Measurements from ENCODE around the gene PCSK1.

- TF ChIP-seq CTCF (IDR thresholded peaks at IDR 0.05) = no peak
- TF ChIP-seq POLR2A (IDR thresholded peaks at IDR 0.05) = no peak
- TF ChIP-seq EP300 (IDR thresholded peaks at IDR 0.05; ENCODE audit: low read depth) = no peak
Observed at GRCh38 chr5:96459313-96460121, 26.5 kb upstream of the PCSK1 start.

Measured in transverse colon (tissue), 3 donors.